ENCODE data around the gene LIPK. TPM values are rescaled to one million over a fixed set of nuclear protein-coding genes. Genes with fewer than 3 reads are reported as not detected.

Gene LIPK
- total RNA-seq, 1 donor from 2014 or later: not detected

- no peak for TF ChIP-seq CTCF (IDR thresholded peaks at IDR 0.05; ENCODE audit: unreplicated experiment)
- DNase-seq (ENCODE audit: low spot score): no peak
- no peak overlapping the region for H3K4me3 Mint-ChIP-seq (ENCODE audit: unreplicated experiment)
- no peaks in the 10 kb centered on the region for H3K4me1 Mint-ChIP-seq (ENCODE audit: unreplicated experiment)
- no peaks in the 10 kb centered on the region for H3K27me3 Mint-ChIP-seq (ENCODE audit: unreplicated experiment)
- no peaks in the 10 kb centered on the region for H3K9me3 Mint-ChIP-seq (ENCODE audit: unreplicated experiment)
- no peaks in the 10 kb centered on the region for H3K36me3 Mint-ChIP-seq (ENCODE audit: low read depth, unreplicated experiment)
- H3K27ac Mint-ChIP-seq (ENCODE audit: unreplicated experiment): no peak overlapping the region
These were observed 94.4 kb downstream of the LIPK start for GRCh38 chr10:88800152-88801125.

Other genes starting within 250 kb of the LIPK start
- 6.0 TPM for gene RNLS, start 122.9 kb upstream of the LIPK start, total RNA-seq (ENCODE audit: unreplicated experiment)
- gene LIPJ, start 119.5 kb upstream of the LIPK start, total RNA-seq (ENCODE audit: unreplicated experiment): not detected
- gene LIPF, start 41.8 kb upstream of the LIPK start, total RNA-seq (ENCODE audit: unreplicated experiment): not detected
- not detected for gene LIPN, start 53.8 kb downstream of the LIPK start, total RNA-seq (ENCODE audit: unreplicated experiment)
- gene LIPM, start 96.5 kb downstream of the LIPK start, total RNA-seq (ENCODE audit: unreplicated experiment): 0.31 TPM
- gene ANKRD22, start 145.6 kb downstream of the LIPK start, total RNA-seq (ENCODE audit: unreplicated experiment): not detected
- gene STAMBPL1, start 174.0 kb downstream of the LIPK start, total RNA-seq (ENCODE audit: unreplicated experiment): 3.3 TPM
- gene ACTA2, start 246.5 kb downstream of the LIPK start, total RNA-seq (ENCODE audit: unreplicated experiment): 98.5 TPM

All from endothelial cell (in vitro differentiated cells).